Measurements from ENCODE around the gene SAP130.

The SAP130 gene

DNA sequence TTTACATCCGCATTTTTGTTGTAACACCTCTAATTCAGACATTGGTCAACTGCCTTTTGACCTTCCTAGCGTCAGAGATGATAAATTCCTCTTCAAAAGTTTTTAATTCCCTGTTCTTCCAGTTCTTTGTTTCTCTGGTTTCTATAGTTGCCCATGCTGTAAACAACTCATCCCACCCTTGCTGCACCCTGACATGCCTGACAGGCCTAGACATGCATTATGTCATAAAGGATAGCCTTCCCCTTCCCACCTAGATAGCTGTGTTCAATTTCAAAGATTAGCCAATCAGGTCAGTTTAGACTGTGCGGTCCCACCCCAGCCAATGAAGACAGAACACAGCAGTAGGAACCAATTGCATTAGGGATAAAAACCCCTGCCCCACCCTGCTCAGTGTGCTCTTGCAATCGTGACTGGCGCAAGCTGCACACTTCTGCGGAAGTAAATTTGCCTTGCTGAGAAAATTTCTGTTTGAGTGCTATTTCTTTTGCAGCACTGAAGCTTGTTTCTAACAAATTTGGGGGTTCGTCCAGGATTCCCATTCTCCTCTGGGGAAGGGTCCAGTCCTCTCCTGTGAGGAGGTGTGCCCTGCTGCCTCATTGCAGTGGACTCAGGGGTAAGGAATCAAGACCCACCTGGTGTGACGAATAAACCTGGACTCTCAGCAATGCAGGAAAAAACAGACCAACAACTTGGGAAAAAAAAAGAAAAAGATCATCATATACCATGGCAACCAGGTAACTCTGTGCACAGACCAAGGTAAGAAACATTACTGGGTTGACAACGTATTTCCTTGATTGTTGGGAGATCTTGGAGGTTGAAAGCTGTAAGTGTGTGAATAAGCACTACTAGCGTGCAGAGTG is 9.1 kb upstream of the SAP130 start:
- Mint-ChIP-seq H3K9me3 (peaks cover 37% of the 10 kb centered on the region), H3K27me3 (ENCODE audit: low read depth) (peaks cover 14% of the 10 kb centered on the region), H3K4me1 (no peaks in the 10 kb centered on the region), H3K36me3 (ENCODE audit: low read depth) (no peaks in the 10 kb centered on the region), H3K27ac (no peak overlapping the region), H3K4me3 (no peak overlapping the region)
- TF ChIP-seq, protein P1, sequence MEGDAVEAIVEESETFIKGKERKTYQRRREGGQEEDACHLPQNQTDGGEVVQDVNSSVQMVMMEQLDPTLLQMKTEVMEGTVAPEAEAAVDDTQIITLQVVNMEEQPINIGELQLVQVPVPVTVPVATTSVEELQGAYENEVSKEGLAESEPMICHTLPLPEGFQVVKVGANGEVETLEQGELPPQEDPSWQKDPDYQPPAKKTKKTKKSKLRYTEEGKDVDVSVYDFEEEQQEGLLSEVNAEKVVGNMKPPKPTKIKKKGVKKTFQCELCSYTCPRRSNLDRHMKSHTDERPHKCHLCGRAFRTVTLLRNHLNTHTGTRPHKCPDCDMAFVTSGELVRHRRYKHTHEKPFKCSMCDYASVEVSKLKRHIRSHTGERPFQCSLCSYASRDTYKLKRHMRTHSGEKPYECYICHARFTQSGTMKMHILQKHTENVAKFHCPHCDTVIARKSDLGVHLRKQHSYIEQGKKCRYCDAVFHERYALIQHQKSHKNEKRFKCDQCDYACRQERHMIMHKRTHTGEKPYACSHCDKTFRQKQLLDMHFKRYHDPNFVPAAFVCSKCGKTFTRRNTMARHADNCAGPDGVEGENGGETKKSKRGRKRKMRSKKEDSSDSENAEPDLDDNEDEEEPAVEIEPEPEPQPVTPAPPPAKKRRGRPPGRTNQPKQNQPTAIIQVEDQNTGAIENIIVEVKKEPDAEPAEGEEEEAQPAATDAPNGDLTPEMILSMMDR (IDR thresholded peaks at IDR 0.05; ENCODE audit: unreplicated experiment in 3 of 3), result no peak

DNA sequence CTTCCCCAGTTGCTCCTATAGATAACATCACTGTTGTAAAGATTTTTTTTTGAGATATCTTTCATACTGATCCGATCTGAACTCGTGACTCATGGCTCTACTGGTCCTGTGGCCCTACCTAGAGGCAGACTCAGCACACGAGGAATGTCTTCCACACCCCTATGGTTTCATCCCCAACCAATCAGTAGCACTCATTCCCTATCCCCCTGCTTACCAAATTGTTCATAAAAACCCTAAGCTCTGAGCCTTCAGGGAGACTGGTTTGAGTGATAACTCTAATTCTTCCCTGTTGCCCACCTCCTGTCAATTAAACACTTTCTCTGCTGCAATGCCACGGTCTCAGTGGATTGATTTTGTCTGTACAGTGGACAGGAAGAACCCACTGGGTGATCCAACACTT is 4.2 kb upstream of the SAP130 start:
- Mint-ChIP-seq H3K36me3 (ENCODE audit: low read depth) (no peaks in the 10 kb centered on the region), H3K27ac (no peak overlapping the region), H3K9me3 (peaks cover 20% of the 10 kb centered on the region), H3K4me1 (peaks cover 6% of the 10 kb centered on the region), H3K4me3 (no peak overlapping the region), H3K27me3 (ENCODE audit: low read depth) (peaks cover 11% of the 10 kb centered on the region)
- TF ChIP-seq, protein P1 (IDR thresholded peaks at IDR 0.05; ENCODE audit: unreplicated experiment in 3 of 3), result no peak

DNA sequence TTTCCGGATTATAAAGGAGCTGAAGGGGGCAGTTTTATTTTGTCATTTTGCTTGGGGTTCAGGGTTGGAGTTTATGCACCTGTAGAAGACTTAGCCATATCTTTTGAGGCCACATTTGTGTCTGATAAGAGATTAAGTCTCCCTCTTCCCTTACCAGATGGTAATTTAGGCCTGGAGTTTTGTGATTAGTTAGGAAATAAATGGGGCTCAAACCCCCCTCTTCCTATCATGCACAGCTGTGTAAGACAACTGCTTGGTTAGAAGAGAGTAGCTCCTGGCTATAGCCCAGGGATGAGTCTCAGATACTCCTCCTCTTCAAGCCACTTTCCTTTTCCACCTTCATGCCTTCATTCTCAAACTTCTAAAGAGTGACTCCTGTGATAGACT is 802 bp upstream of the SAP130 start:
- peak overlapping the region; percentile 31 to 76 (median 49) for H3K27ac Mint-ChIP-seq
- H3K4me3 Mint-ChIP-seq, result peak overlapping the region; percentile 83 to 99 (median 87)
- H3K4me1 Mint-ChIP-seq, result peaks cover 17% of the 10 kb centered on the region
- H3K36me3 Mint-ChIP-seq (ENCODE audit: low read depth), result peaks cover 6% of the 10 kb centered on the region
- H3K27me3 Mint-ChIP-seq (ENCODE audit: low read depth), result peaks cover 11% of the 10 kb centered on the region
- peaks cover 5% of the 10 kb centered on the region for H3K9me3 Mint-ChIP-seq
- TF ChIP-seq, protein P1 (IDR thresholded peaks at IDR 0.05; ENCODE audit: unreplicated experiment in 3 of 3), result no peak

DNA sequence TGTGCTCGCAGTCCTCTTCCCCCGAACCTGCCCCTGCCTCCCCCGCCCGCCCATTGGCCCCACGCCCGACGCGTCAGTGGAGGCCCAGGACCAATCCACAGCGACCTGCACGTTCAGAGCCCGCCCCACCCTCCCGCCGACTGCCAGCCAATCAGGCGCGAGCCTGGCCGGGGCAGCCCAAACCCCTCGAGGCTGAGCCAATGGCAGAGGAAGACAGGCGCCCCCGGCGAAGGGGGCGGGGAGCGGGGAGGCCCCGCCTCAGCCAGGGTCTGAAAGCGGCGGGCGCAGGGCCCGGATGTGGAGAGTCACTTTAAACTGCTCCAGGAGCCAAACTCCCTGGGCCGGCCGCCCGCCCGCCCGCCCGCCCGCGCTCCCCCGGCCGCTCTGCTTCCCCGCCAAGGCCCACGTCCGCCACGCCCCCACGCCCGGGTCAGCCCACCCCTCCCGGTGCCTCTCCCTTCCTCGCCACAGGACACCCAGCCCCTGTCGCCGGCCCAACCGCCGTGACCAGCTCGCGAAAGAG is 520 bp downstream of the SAP130 start:
- Mint-ChIP-seq H3K27me3 (ENCODE audit: low read depth) (peaks cover 11% of the 10 kb centered on the region), H3K9me3 (no peaks in the 10 kb centered on the region), H3K36me3 (ENCODE audit: low read depth) (peaks cover 11% of the 10 kb centered on the region), H3K4me3 (peak overlapping the region; percentile 87 to 100 (median 99)), H3K4me1 (peaks cover 17% of the 10 kb centered on the region), H3K27ac (peak overlapping the region in 1 of 3 experiments; percentile 89)
- TF ChIP-seq, protein P1 (IDR thresholded peaks at IDR 0.05; ENCODE audit: unreplicated experiment in 3 of 3), result no peak

DNA sequence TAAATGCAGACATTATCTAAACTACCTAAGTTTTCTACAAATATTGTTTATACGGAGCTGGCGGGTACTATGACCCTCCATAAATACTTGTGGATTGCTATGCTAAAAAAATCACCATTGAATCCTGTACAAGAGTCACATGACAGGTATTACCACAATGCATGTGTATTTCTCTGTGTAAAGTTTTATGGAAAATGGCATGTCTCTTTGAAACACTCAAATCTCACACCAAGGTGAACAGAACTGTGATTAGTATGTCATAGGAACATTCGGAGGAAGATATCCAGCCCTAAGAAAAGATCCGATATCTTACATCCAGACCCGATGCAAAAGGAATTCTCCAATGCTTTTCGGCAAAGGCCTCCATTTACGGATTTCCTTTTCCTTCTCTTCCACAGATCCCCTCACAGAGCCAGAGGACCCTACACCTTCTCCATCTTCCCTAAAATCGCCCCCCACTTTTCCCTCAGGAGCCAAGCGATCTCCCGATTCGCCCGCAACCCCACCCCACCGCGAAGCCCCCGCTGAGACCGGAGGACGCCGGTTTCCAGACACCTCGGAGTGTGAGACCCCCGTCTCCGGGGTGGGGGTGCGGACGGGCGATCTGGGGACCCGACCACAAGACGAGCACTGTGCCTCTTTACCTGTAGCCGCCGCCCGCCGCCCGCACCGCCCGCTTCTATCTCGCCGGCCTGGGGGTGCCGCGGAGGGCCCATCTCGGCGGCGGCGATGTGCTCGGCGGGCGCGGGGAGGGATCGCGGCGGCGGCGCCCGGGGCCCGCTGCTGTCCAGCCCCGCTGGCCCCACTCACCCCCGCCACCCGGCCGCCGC is 1.2 kb downstream of the SAP130 start:
- Mint-ChIP-seq H3K9me3 (no peaks in the 10 kb centered on the region), H3K36me3 (ENCODE audit: low read depth) (peaks cover 16% of the 10 kb centered on the region), H3K27me3 (ENCODE audit: low read depth) (peaks cover 8% of the 10 kb centered on the region), H3K27ac (peak overlapping the region; percentile 86 to 96 (median 93)), H3K4me1 (peaks cover 17% of the 10 kb centered on the region), H3K4me3 (peak overlapping the region; percentile 99 to 100 (median 100))
- TF ChIP-seq, protein P1 (IDR thresholded peaks at IDR 0.05; ENCODE audit: unreplicated experiment in 3 of 3), result no peak
